GOT3 (cell line): ENCODE measurements around the gene MCAT.
"Not testable (repeated sequence)": the region's sequence is repeated elsewhere in the genome, so short reads cannot be mapped to it uniquely, and the experiment has no call there.

Source experiments
- DNase-seq: peaks from one replicate; lab custom pipeline; 2025; ENCODE audit warnings: mixed read lengths; lab: John Stamatoyannopoulos, UW

MCAT gene

GRCh38 chr22:43153899-43154298, 10.7 kb upstream of the MCAT start:
- DNase-seq, result no peak

DNA sequence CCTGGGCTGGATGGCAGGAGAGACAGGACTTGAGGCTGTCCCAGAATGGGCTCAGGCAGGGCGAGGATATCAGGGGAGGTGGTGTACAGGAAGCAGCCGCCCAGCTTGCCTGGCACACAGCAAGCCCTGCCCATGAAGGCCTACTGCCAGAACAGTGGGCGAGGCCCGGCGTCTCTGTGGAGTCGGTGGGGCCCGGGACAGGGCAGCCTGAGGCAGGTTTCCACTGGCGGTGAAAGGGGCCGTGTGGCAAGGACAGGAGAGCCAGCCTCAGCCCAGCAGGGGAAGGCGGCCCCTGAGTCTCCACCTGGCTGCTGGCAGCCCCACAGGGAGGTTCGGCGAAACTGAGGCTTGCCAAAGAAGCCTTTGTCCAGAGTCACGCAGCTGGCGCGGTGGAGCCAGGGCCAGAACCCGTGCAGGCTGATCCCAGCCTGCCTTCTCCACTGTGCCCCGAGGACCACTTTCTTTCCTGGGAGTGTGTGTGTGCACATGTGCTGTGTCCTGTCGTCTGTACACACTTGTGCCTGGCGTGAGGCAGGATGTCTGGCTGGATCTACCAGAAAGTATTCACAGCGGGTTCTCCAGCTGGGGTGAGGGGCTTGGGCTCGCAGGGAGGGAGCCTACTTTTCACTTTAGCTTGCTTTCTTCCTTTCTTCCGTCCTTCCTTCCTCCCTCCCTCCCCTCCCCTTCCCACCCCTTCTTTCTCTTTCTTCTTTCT, 9.3 kb upstream of the MCAT start:
- peak; percentile 11 for DNase-seq

DNA sequence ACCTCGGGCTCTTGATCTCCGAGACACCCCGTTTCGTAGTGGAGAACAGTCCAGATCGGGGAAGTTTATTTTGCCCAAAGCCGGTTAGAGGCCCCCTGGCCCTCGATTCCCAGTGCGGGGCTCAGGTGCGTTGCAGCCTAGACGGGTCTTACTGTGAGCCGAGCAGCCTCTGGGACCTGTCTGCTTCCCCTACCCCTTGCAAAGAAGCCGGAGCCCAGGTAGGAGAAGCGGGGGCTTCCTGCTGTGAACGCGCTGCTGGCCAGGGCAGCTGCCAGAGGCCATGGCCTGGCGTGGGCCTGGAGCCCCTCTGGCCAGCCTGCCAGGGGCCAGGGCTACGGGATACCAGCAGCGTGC, 8.8 kb upstream of the MCAT start:
- no peak for DNase-seq

- DNase-seq, result peak; percentile 55
Observed at GRCh38 chr22:43151251-43152002, 8.2 kb upstream of the MCAT start, which contains the start of gene TSPO. Gene TSPO (plus strand): TSS chr22:43151559. CDS start chr22:43159239, 7,680 bp downstream.

DNA sequence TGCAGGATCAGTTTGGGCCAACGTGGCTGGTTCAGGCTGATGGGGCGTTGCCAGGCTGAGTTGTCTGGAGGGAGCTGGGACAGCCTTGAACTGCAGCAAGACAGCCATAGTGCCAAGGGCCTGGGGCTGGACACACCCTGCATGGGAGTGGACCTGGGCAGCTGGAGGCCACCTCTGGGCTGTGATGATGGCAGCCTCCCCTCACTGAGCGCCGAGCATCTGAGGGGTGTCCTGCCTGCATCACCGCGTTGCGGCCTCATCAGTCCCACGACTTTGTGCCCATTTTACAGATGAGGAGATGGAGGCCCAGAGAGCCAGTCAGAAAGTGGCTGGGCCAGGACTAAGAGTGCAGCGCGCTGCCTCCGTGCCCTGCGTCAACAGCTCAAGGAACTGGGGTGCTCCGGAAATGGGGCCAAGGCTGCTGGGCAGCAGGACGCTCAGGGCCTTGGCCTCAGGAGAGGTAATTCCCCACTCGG, 7.6 kb upstream of the MCAT start:
- DNase-seq, result no peak

DNA sequence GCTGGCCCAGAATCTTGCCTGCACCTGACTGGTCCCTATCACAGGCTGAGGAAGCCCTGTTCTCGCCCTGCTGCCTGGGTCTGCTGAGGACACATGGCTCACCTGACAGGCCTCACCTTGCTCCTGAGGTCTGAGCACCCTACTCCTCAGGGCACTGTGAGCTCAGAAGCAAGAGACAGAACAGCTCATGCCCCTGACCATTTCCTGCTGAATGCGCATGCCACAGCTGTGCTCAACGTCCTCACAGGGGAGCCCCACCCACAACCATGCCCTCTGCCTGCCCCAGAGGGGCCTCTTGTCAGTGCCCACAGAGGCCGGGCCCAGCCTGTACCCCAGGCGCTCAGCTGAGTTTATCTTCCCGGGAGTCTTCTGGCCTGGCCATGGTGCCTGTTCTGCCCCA, 5.4 kb upstream of the MCAT start:
- DNase-seq, result no peak

DNA sequence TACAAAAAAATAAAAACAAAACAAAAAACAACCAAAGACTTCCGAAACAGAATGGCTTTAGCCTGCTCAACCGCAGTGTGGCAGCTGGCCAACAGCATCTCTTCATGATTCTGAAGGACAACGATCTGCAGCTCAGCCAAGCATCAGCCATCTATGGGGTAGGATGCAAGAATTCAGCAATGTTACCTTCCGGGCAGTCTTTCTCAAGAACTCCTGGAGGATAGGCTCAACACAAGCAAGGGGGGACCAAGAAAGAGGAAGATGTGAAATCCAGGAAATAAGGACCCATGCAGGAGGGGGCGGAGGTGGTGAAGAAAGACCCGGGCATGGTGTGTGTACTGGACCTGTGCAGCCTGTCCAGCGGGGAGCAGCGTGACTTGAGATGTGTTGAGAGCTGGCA, 4.6 kb upstream of the MCAT start:
- no peak for DNase-seq

- not testable (repeated sequence) for DNase-seq
Observed at GRCh38 chr22:43146332-43146731, 3.1 kb upstream of the MCAT start.

- not testable (repeated sequence) for DNase-seq
Observed at GRCh38 chr22:43145371-43145770, 2.2 kb upstream of the MCAT start.

DNA sequence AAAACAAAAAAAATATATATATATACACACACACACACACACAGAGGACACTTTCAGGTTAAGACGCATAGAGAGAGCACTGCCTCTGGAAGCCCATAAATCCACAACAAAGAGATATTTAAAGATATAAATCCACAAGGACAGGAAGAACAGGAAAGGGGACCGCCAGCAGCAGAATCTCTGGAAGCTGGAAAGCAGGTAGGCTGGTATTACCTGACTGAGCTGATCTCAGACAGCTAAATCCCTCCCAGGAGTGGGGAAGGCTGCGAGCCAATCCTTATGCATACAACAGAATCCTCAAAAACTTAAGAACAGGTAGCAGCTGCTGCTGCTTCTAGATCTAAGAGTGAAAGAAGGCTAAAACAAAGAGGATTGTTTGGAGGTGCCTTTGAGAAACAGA, 1.8 kb upstream of the MCAT start:
- DNase-seq, result no peak

- DNase-seq, result no peak
Observed at GRCh38 chr22:43136801-43137200, 6.4 kb downstream of the MCAT start.

DNA sequence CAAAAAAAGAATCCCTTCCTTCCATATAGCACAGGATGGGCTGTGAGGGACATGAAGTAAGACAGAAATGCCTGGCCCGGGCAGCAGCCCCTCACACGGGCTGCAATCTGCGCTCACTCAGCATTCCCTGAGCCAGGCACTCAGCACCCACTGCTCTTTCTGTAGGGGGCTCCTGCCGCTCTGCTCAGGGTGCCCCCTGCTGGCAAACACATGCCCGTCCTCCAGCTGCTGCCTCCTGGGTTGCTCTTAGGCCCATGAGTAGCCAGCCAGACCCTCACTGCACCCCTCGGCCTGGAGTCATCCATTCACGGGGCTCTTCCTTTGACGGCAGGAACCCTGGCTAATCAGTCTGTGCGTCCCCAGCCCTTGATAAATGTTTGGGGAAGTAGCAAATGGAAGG, 6.9 kb downstream of the MCAT start:
- DNase-seq, result no peak

DNA sequence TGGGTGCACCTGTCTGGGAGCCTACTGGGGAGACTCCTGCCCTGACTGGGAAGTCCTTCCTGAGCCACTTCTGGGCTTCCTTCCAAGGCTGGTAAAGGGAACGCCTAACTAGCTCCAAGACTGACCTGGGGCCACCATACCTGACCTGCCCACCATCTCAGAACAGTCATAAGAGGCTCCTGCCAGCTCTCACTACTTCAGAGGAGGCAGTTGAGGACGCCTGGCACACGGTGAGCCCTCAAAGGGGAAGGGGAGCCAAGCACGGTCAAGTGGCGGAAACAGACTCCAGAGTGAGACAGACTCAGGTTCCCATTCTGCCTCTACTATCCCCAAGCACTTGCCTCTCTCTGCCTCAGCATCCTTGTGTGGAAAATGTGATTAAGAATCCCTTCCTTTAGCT, 7.6 kb downstream of the MCAT start:
- DNase-seq, result no peak

GRCh38 chr22:43134553-43134952, 8.6 kb downstream of the MCAT start:
- no peak for DNase-seq

DNA sequence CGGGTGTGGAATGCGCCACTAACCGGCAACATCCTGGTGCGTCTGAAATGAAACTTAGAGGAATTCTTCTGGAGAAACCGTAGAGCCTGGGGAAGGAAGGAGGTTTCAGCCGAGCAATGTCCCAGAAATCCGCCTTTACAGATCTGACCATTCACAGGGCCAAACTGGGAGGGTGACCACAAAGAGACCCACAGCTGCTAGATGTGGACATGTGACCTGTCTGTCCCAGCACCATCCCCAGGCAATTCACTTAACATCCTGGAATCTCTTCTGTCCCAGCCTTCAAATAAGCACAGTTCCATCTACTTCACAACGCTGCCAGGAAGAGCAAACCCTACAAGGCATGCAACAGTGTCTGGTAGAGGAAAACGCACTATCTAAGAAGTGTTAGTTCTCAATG, 9.8 kb downstream of the MCAT start:
- DNase-seq, result no peak

- no peak for DNase-seq
Observed at GRCh38 chr22:43131773-43132501, 11.3 kb downstream of the MCAT start.

DNA sequence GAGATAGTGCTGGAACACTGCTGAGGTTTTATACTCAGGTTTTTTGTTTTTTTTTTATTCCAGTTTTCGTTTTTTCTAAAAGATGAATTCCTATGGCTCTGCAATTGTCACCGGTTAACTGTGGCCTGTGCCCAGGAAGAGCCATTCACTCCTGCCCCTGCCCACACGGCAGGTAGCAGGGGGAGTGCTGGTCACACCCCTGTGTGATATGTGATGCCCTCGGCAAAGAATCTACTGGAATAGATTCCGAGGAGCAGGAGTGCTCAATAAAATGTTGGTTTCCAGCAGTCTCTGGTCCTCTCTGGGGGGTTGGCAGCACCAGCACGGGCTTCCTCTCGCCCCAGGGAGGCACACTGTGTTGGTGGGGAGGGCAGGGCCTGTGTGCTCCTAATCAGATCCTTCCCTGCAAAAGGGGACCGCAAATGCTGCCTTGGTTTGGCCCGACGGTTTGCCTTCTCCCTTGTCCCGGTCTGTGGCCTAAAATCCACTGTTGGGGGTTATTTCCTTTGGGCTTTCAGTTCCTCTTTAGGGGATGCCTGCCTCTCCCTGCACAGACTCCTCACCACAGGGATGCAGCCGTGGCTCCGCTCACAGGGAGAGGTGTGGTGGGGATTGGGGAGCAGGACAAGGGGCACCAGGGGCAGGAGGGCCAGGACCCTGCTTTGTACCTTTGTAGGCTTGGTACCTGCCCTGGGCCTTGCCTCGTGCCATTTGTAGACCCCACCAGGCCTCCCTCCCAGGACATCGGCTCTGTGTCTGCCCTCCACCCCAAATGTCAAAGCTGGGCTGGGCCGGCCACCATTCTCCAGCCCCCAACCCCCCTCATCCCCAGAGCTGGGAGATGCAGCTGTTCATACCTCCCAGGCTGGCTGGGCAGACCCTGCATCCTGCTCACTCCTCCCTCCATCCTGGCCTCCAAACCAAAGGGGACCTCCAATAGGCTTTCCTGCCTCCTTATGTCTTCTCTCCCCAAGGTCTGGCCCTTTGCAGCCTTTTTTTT, 13.5 kb downstream of the MCAT start:
- DNase-seq, result no peak

GRCh38 chr22:43128928-43129424, 14.2 kb downstream of the MCAT start:
- no peak for DNase-seq

DNA sequence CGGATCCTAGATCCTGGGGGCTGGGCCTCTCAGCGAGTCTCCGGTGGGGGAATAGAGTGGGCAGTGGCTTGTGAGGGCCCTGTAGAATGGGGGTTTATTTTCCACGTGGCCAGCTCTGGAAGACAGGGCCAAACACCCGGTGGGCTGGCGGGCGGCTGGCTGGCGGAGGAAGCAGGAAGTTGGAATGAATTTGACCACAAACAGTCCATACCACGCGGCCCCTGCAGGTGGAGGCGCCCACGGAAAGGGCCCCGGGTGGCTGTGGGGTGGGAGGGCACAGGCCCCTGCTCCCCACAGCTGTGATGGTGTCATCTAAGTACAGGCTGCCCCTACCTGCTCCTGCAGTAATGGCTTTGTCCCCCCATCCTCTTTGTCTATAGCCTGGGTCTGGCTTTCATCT, 15.1 kb downstream of the MCAT start:
- DNase-seq, result no peak

DNA sequence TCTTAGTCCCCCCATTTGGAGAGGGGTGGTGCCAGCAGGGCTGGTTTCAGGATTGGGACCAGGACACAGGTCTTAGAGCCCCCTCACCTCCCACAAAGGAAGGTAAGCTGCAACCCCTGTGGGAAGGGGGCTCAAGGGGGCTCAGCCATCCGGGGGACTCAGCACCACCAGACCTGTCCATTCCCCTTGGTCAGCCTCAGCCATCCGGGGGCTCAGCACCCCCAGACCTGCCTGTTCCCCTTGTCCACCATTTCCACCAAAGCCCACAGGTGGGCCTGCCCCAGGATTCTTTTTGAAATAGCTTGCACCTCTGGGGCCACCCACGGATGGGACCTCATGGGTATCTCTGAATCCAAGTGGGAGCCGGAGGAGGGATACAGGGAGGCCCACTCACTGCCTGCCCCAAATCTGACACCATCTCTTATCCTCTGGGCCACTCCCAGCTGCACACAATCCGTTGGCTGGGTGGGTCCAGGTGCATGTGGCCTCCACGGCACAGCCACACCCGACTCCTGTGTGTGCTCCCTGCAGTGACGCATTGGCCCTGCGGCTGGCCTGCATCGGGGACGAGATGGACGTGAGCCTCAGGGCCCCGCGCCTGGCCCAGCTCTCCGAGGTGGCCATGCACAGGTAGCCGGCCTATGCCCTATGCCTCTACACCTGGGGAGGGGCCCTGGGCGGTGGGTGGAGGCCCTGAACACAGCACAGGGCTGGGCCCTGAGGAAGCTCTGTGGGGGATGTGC, 15.9 kb downstream of the MCAT start:
- no peak for DNase-seq
